HUES64 (cell line): ENCODE measurements around the gene NME7.

Source experiments
- H3K27ac ChIP-seq: 2 replicates; pipeline ENCODE4 v1.7.0; 2013; ENCODE audit warnings: low read depth, low read length, inconsistent platforms
- H3K27me3 ChIP-seq: 2 replicates; pipeline ENCODE4 v1.6.1; 2013; ENCODE audit warnings: mild to moderate bottlenecking, low read length; ENCODE audit not compliant: insufficient read depth
- H3K36me3 ChIP-seq: 2 replicates; pipeline ENCODE4 v1.6.1; 2013; ENCODE audit warnings: mild to moderate bottlenecking, low read length; ENCODE audit not compliant: insufficient read depth
- H3K4me1 ChIP-seq: 2 replicates; pipeline ENCODE4 v1.6.1; 2013; ENCODE audit warnings: mild to moderate bottlenecking, low read length, moderate library complexity; ENCODE audit not compliant: insufficient read depth
- H3K4me3 ChIP-seq: 2 replicates; pipeline ENCODE4 v1.5.1; 2013; ENCODE audit warnings: mild to moderate bottlenecking, low read length, moderate library complexity
- H3K9ac ChIP-seq: 2 replicates; pipeline ENCODE4 v1.6.1; 2013; ENCODE audit warnings: mild to moderate bottlenecking, low read depth, low read length
- H3K9me3 ChIP-seq: 2 replicates; pipeline ENCODE4 v1.6.1; 2013; ENCODE audit warnings: low read depth, low read length; ENCODE audit not compliant: insufficient read depth
- WGBS: fragments of 150-250, 120-280 bp; methylation state at CpG from one replicate; pipeline ENCODE4 v1.1.7; 2013; ENCODE audit warnings: missing lambda C conversion rate; 5-methylcytosine and 5-hydroxymethylcytosine counted together

Gene NME7

GRCh38 chr1:169322138-169322537 is 45.5 kb downstream of the NME7 start:
- WGBS = 80% methylated on average over 1 of the region's 3 CpGs
- H3K4me1 ChIP-seq = peaks cover 10% of the 10 kb centered on the region
- no peak overlapping the region for H3K27ac ChIP-seq
- no peaks in the 10 kb centered on the region for H3K27me3 ChIP-seq
- H3K9ac ChIP-seq = no peak overlapping the region
- H3K36me3 ChIP-seq = no peaks in the 10 kb centered on the region
- no peaks in the 10 kb centered on the region for H3K9me3 ChIP-seq
- H3K4me3 ChIP-seq = no peak overlapping the region

GRCh38 chr1:169321539-169321938 is 46.1 kb downstream of the NME7 start:
- Histone ChIP-seq H3K27ac (no peak overlapping the region), H3K9ac (no peak overlapping the region), H3K27me3 (no peaks in the 10 kb centered on the region), H3K4me3 (no peak overlapping the region), H3K36me3 (no peaks in the 10 kb centered on the region), H3K4me1 (peaks cover 10% of the 10 kb centered on the region), H3K9me3 (no peaks in the 10 kb centered on the region)
- WGBS = no CpG with 5 or more reads among the region's 1 CpG

GRCh38 chr1:169318536-169319244 is 48.9 kb downstream of the NME7 start:
- WGBS = 90% methylated on average over 3 of the region's 3 CpGs
- no peak overlapping the region for H3K4me3 ChIP-seq
- H3K36me3 ChIP-seq = no peaks in the 10 kb centered on the region
- H3K4me1 ChIP-seq = no peaks in the 10 kb centered on the region
- H3K27ac ChIP-seq = no peak overlapping the region
- H3K9me3 ChIP-seq = no peaks in the 10 kb centered on the region
- H3K27me3 ChIP-seq = no peaks in the 10 kb centered on the region
- no peak overlapping the region for H3K9ac ChIP-seq

- Histone ChIP-seq H3K27ac (no peak overlapping the region), H3K4me1 (no peaks in the 10 kb centered on the region), H3K9ac (no peak overlapping the region), H3K4me3 (no peak overlapping the region), H3K36me3 (no peaks in the 10 kb centered on the region), H3K27me3 (no peaks in the 10 kb centered on the region), H3K9me3 (no peaks in the 10 kb centered on the region)
Observed at GRCh38 chr1:169316556-169316955, 51.0 kb downstream of the NME7 start.

DNA sequence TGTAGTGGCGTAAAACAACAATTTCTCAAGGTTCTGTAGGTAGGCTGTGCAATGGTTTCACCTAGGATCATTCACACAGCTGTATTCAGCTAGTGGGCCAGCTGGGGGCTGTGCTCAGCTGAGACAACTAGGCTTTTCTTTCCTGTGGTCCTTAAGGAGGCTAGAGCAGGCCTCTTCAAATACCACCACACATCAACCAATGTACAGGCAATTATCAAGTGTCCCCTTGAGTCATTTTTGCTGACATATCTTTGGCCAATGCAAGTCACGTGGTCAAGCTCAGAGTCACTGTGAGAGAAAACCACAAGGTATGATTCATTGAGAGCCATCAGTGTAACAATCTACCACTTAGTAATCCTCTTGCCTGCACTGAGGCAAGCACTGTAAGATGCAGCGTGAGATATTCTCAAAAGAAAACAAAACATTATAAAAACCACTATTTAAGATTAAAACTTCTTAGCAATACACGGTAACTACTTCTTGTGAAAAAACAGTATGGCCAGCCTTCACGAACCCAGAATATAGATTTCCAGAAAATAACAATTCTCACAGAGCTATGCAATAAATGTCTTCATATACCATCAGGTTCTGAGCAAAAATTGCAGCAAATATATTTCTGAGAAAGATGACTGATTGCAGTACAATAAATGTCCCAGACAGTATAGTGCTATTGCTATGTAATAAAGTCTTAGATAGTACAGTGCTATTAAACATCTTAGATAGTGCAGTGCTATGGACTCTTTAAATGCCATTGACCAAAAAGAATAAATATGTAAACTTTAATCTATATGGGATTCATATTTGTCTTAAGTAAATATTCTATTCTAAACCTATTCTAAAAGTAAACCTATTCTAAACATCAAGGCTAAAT is 55.3 kb downstream of the NME7 start:
- no peak overlapping the region for H3K4me3 ChIP-seq
- H3K36me3 ChIP-seq = no peaks in the 10 kb centered on the region
- H3K9me3 ChIP-seq = no peaks in the 10 kb centered on the region
- H3K27ac ChIP-seq = no peak overlapping the region
- WGBS = 92% methylated on average over 5 of the region's 5 CpGs
- no peaks in the 10 kb centered on the region for H3K27me3 ChIP-seq
- peaks cover 12% of the 10 kb centered on the region for H3K4me1 ChIP-seq
- H3K9ac ChIP-seq = no peak overlapping the region

DNA sequence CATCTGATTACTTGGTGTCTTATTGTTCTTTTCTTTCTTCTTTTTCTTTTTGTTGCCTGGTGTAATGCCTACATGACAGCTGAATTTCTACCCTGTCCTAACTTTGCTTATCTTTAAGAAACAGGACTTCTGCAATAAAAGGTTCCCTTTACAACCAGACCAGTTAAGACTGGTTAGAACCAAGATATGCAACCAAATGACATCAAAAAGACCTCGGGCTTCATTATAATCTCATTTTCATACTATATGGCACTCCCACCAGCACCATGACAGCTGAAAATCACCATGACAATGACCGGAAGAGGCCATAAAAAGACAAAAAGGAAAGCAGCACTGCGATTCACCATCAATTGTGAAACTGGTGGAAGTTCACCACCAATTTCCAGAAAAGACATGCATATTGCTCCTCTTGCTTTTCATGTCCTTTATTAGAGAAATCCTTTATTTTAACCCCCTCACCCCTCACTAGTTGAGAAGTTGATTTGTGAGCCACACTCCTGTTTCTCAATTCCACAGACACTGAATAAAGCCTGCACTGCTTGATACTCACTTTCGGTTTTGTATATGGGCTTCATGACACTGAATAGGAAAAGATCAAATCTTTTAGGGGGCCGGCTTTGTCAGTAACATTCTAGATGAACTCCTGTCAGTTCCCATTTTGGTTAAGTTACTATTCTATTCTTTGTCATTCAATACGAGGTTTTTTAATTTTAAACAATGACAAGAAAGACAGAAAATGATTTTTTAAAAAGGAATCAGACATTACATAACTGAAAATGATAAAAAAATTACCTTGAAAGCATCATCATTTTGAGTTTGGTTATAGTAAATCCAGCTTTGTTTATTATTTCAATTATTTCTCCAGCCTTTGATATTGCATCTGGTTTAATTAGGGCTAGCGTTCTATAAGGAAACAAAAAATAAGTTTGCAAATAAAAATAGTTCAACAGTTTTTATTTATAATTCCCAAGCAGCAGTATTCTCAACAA is 58.1 kb downstream of the NME7 start:
- Histone ChIP-seq H3K27ac (no peak overlapping the region), H3K27me3 (no peaks in the 10 kb centered on the region), H3K36me3 (no peaks in the 10 kb centered on the region), H3K9me3 (no peaks in the 10 kb centered on the region), H3K4me3 (no peak overlapping the region), H3K4me1 (peaks cover 12% of the 10 kb centered on the region), H3K9ac (no peak overlapping the region)
- 87% methylated on average over 5 of the region's 7 CpGs for WGBS

DNA sequence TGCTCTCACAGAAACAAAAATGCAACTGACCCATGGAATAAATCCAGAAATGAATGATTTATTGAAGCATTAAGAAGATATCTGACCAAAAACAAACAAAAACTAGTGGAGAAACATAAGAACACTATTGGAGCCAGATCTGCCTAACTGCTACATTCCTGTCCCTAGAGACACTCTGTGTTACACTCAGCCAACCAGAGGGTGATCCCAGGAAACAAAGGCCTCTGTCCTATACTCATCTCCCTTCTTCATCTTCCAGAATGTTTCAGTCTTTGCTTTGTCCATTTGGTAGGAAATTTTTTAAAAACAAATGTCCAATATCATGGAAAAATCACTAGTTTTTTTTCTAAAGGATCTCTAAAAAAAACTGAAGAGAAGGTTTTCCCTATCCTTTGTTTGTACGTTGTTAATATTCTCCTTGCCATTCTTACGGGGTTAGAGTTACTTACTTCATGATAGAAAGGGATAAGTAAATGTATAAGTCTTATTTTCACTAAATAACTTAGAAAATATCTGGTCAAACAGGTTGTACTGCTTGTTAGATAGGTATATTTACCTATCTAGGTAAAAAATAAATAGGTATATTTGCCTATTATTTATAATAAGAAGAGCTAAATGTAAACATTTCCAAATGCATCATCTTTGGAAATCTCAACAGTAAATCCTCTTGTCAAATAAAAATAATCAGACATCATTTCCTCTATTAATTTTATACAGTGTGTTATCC is 59.1 kb downstream of the NME7 start:
- Histone ChIP-seq H3K4me3 (no peak overlapping the region), H3K4me1 (peaks cover 12% of the 10 kb centered on the region), H3K9me3 (no peaks in the 10 kb centered on the region), H3K27me3 (no peaks in the 10 kb centered on the region), H3K9ac (no peak overlapping the region), H3K36me3 (no peaks in the 10 kb centered on the region), H3K27ac (no peak overlapping the region)
- 100% methylated on average over 1 of the region's 2 CpGs for WGBS

DNA sequence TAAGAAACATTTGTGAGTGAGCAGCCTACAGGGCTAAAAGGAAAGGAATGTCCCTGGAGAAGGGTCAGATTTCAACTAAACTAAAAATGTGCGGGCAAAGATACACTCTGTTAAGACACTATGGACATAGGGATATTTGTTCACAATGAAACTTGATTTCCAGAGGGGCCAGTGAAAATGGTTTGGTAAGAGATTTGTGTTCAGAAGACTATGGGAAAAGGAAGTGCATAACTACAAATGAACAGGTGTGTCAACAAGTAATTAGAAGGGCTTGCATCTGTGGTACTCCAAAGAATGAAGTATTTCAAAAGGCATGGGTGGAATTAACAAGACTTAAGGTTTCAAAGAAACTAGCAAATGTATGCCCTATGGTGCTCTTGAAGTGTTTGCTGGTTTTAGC is 60.4 kb downstream of the NME7 start:
- peaks cover 12% of the 10 kb centered on the region for H3K4me1 ChIP-seq
- no peaks in the 10 kb centered on the region for H3K27me3 ChIP-seq
- WGBS = 89% methylated on average over 1 of the region's 1 CpG

GRCh38 chr1:169305948-169306347 is 61.6 kb downstream of the NME7 start:
- no peak overlapping the region for H3K4me3 ChIP-seq
- H3K36me3 ChIP-seq = no peaks in the 10 kb centered on the region
- WGBS = 92% methylated on average over 2 of the region's 2 CpGs
- no peak overlapping the region for H3K9ac ChIP-seq
- H3K27ac ChIP-seq = no peak overlapping the region
- H3K27me3 ChIP-seq = no peaks in the 10 kb centered on the region
- peaks cover 12% of the 10 kb centered on the region for H3K4me1 ChIP-seq
- no peaks in the 10 kb centered on the region for H3K9me3 ChIP-seq

More for the DNA sequence above, 60.4 kb downstream of the NME7 start:
- no peak overlapping the region for H3K4me3 ChIP-seq
- no peaks in the 10 kb centered on the region for H3K36me3 ChIP-seq
- H3K9ac ChIP-seq = no peak overlapping the region
- H3K9me3 ChIP-seq = no peaks in the 10 kb centered on the region
- no peak overlapping the region for H3K27ac ChIP-seq

GRCh38 chr1:169305356-169305755 is 62.2 kb downstream of the NME7 start:
- Histone ChIP-seq H3K36me3 (no peaks in the 10 kb centered on the region), H3K4me3 (no peak overlapping the region), H3K9ac (no peak overlapping the region), H3K4me1 (peaks cover 12% of the 10 kb centered on the region), H3K9me3 (no peaks in the 10 kb centered on the region), H3K27ac (no peak overlapping the region), H3K27me3 (no peaks in the 10 kb centered on the region)
- WGBS = 92% methylated on average over 5 of the region's 5 CpGs
